Liver (tissue), 9 donors: ENCODE results near the gene HMGB2. TPM values are rescaled to one million over a fixed set of nuclear protein-coding genes. Genes with fewer than 3 reads are reported as not detected.

Experiments used
- DNase-seq: peaks from one replicate; pipeline ENCODE4 v3.0.0-alpha.2; 2017; ENCODE audit warnings: low spot score
- H3K27ac ChIP-seq, 2 donors: one replicate each; pipeline ENCODE4 v1.7.0; 2013; ENCODE audit warnings: inconsistent platforms in 2 of 2, low read length in 2 of 2, control low read depth in 1 of 2, low read depth in 1 of 2, mild to moderate bottlenecking in 1 of 2
- H3K27me3 ChIP-seq, 4 donors: one replicate each; pipeline versions ENCODE4 v1.6.1 to v1.7.0; 2013; ENCODE audit warnings: low read length in 3 of 4, inconsistent platforms in 1 of 4, mild to moderate bottlenecking in 1 of 4, moderate library complexity in 1 of 4; ENCODE audit not compliant: control insufficient read depth in 4 of 4, insufficient read depth in 4 of 4
- H3K36me3 ChIP-seq, 4 donors: one replicate each; pipeline versions ENCODE4 v1.6.1 to v1.7.0; 2013; ENCODE audit warnings: low read length in 3 of 4, mild to moderate bottlenecking in 3 of 4, low read depth in 1 of 4, moderate library complexity in 1 of 4; ENCODE audit not compliant: control insufficient read depth in 4 of 4, insufficient read depth in 3 of 4
- H3K4me1 ChIP-seq, 4 donors: one replicate each; pipeline versions ENCODE4 v1.6.1 to v1.7.0; 2013; ENCODE audit warnings: low read length in 3 of 4, mild to moderate bottlenecking in 3 of 4, moderate library complexity in 1 of 4; ENCODE audit not compliant: control insufficient read depth in 4 of 4, insufficient read depth in 4 of 4
- H3K4me3 ChIP-seq, 3 donors: one replicate each; pipeline versions ENCODE4 v1.6.1 to v1.7.0; 2013; ENCODE audit warnings: low read length in 3 of 3, control low read depth in 1 of 3, low read depth in 1 of 3, mild to moderate bottlenecking in 1 of 3
- H3K9ac ChIP-seq, 2 donors: one replicate each; pipeline ENCODE4 v1.7.0; 2013; ENCODE audit warnings: low read length in 2 of 2, mild to moderate bottlenecking in 2 of 2, moderate library complexity in 2 of 2, control low read depth in 1 of 2, low read depth in 1 of 2
- H3K9me3 ChIP-seq, 4 donors: one replicate each; pipeline versions ENCODE4 v1.6.1 to v1.7.0; 2013; ENCODE audit warnings: low read length in 3 of 4; ENCODE audit not compliant: control insufficient read depth in 4 of 4
- ATF3 ChIP-seq: IDR thresholded peaks from 2 replicates; pipeline ENCODE4 v1.6.1; 2016; ENCODE audit warnings: antibody characterized with exemption
- CTCF ChIP-seq: fragments of 150-350 bp; IDR thresholded peaks from 2 replicates; pipeline ENCODE4 v1.5.1; 2017; ENCODE audit warnings: improper control_type of control experiment, low read depth, low read length; ENCODE audit not compliant: missing input control
- EGR1 ChIP-seq, 2 donors: IDR thresholded peaks; 2 replicates each; pipeline ENCODE4 v1.6.1; 2016 to 2018; ENCODE audit warnings: antibody characterized with exemption in 2 of 2, low read depth in 2 of 2
- FOXA2 ChIP-seq: IDR thresholded peaks from 2 replicates; pipeline ENCODE4 v1.6.1; 2016; ENCODE audit warnings: antibody characterized with exemption
- GABPA ChIP-seq, 2 donors: IDR thresholded peaks in 1 of 2; conservative IDR thresholded peaks in 1 of 2; 2 replicates each; pipeline ENCODE4 v1.6.1; 2016; ENCODE audit warnings: antibody characterized with exemption in 2 of 2, mild to moderate bottlenecking in 1 of 2, moderate library complexity in 1 of 2
- HNF4A ChIP-seq, 2 donors: conservative IDR thresholded peaks; 2 replicates each; pipeline ENCODE4 v1.6.1; 2016; ENCODE audit warnings: antibody characterized with exemption in 2 of 2, mild to moderate bottlenecking in 2 of 2
- JUND ChIP-seq, 2 donors: IDR thresholded peaks; 2 replicates each; pipeline ENCODE4 v1.6.1; 2016; ENCODE audit warnings: antibody characterized with exemption in 2 of 2
- MAX ChIP-seq: IDR thresholded peaks from 2 replicates; pipeline ENCODE4 v1.6.1; 2016; ENCODE audit warnings: antibody characterized with exemption
- NR2F2 ChIP-seq: IDR thresholded peaks from 2 replicates; pipeline ENCODE4 v1.6.1; 2016; ENCODE audit warnings: antibody characterized with exemption
- RAD21 ChIP-seq, 2 donors: IDR thresholded peaks; 2 replicates each; pipeline ENCODE4 v1.6.1; 2016; ENCODE audit warnings: antibody characterized with exemption in 2 of 2, mild to moderate bottlenecking in 2 of 2
- REST ChIP-seq: IDR thresholded peaks from 2 replicates; pipeline ENCODE4 v1.6.1; 2016; ENCODE audit warnings: antibody characterized with exemption, mild to moderate bottlenecking
- RXRA ChIP-seq, 2 donors: IDR thresholded peaks; 2 replicates each; pipeline ENCODE4 v1.6.1; 2017 to 2018; ENCODE audit warnings: antibody characterized with exemption in 2 of 2, mild to moderate bottlenecking in 1 of 2
- SP1 ChIP-seq: IDR thresholded peaks from 2 replicates; pipeline ENCODE4 v1.6.1; 2018; ENCODE audit warnings: antibody characterized with exemption, mild to moderate bottlenecking
- TAF1 ChIP-seq: conservative IDR thresholded peaks from 2 replicates; pipeline ENCODE4 v1.6.1; 2016; ENCODE audit warnings: antibody characterized with exemption, mild to moderate bottlenecking
- YY1 ChIP-seq: IDR thresholded peaks from 2 replicates; pipeline ENCODE4 v1.6.1; 2016; ENCODE audit warnings: antibody characterized with exemption, mild to moderate bottlenecking
- ZBTB33 ChIP-seq: IDR thresholded peaks from 2 replicates; pipeline ENCODE4 v1.6.1; 2016; ENCODE audit warnings: antibody characterized with exemption
- WGBS: extraction: QIAGEN DNeasy Blood & Tissue Kit; methylation state at CpG from one replicate; pipeline ENCODE4 v1.1.7; 2013; 5-methylcytosine and 5-hydroxymethylcytosine counted together
- polyA plus RNA-seq, 2 donors: library from polyadenylated mRNA; stranded (reverse) in 1 of 2; unstranded in 1 of 2; fragments of 200-250 nt in 1 of 2; fragments of >200 nt in 1 of 2; fragmentation: Nextera tagmentation in 1 of 2; extraction: Ambion mirVana in 1 of 2; gene quantifications; one replicate each; pipeline versions ENCODE4 v1.2.1 to v1.2.3, GENCODE V29; 2013 to 2015
- total RNA-seq, 2 donors: library from RNA; depleted of rRNA; stranded (reverse); fragments of >200 nt; gene quantifications; one replicate each; pipeline ENCODE4 v1.2.3, GENCODE V29; 2014
- donor health status: healthy.
- donor health status: healthy.
- donor health status: healthy.
- donor health status: healthy.
- donor health status: healthy.

The HMGB2 gene
- total and polyA plus RNA-seq, 4 donors = 7.2 to 271 (median 16.9) TPM

- WGBS = 55% methylated on average over 5 of the region's 5 CpGs
- H3K27ac ChIP-seq = no peak overlapping the region
- H3K4me1 ChIP-seq = no peaks in the 10 kb centered on the region
- no peaks in the 10 kb centered on the region for H3K9me3 ChIP-seq
- H3K36me3 ChIP-seq = no peaks in the 10 kb centered on the region
- no peak for DNase-seq
- no peak for TF ChIP-seq JUND (IDR thresholded peaks at IDR 0.05)
- TF ChIP-seq REST = no peak
- TF ChIP-seq FOXA2 = no peak
- TF ChIP-seq EGR1 (IDR thresholded peaks at IDR 0.05; ENCODE audit: low read depth in 2 of 2) = no peak
- TF ChIP-seq MAX = no peak
- TF ChIP-seq YY1 = no peak
- TF ChIP-seq ATF3 = no peak
- TF ChIP-seq SP1 = no peak
- no peak for TF ChIP-seq GABPA (IDR thresholded peaks at IDR 0.05 in 1 of 2, conservative IDR thresholded peaks at IDR 0.05 in 1 of 2)
- peak; percentile 13 for TF ChIP-seq CTCF
- no peak for TF ChIP-seq NR2F2
- peak in 1 of 2 donors; percentile 28 for TF ChIP-seq RAD21 (IDR thresholded peaks at IDR 0.05)
- TF ChIP-seq HNF4A (conservative IDR thresholded peaks at IDR 0.05) = no peak
- no peak for TF ChIP-seq TAF1
- no peak overlapping the region for H3K4me3 ChIP-seq
- H3K9ac ChIP-seq = no peak overlapping the region
- H3K27me3 ChIP-seq = no peaks in the 10 kb centered on the region
Observed at GRCh38 chr4:173360587-173361221, 26.5 kb upstream of the HMGB2 start.

GRCh38 chr4:173357939-173358338 lies 23.8 kb upstream of the HMGB2 start:
- TF ChIP-seq TAF1 = no peak
- no peak for TF ChIP-seq FOXA2
- no peak for TF ChIP-seq MAX
- TF ChIP-seq HNF4A (conservative IDR thresholded peaks at IDR 0.05) = no peak
- no peak for TF ChIP-seq RXRA (IDR thresholded peaks at IDR 0.05)
- no peak for TF ChIP-seq REST
- no peak for TF ChIP-seq CTCF
- no peak for TF ChIP-seq GABPA (IDR thresholded peaks at IDR 0.05 in 1 of 2, conservative IDR thresholded peaks at IDR 0.05 in 1 of 2)
- TF ChIP-seq EGR1 (IDR thresholded peaks at IDR 0.05; ENCODE audit: low read depth in 2 of 2) = no peak
- TF ChIP-seq ZBTB33 = no peak
- Histone ChIP-seq H3K36me3 (no peaks in the 10 kb centered on the region), H3K9ac (no peak overlapping the region), H3K9me3 (no peaks in the 10 kb centered on the region), H3K4me3 (no peak overlapping the region), H3K27ac (no peak overlapping the region), H3K27me3 (no peaks in the 10 kb centered on the region), H3K4me1 (no peaks in the 10 kb centered on the region)
- WGBS = 54% methylated on average over 2 of the region's 2 CpGs
- no peak for DNase-seq
